Activated CD8-positive, alpha-beta T cell treated with anti-CD3 and anti-CD28 coated beads, Interleukin-2, amount 10 ng/mL, durations not matched to agents 7 days and 5 days (primary cell): ENCODE measurements around the gene PYCARD. TPM values are rescaled to one million over a fixed set of nuclear protein-coding genes. Genes with fewer than 3 reads are reported as not detected.
"Not testable (repeated sequence)": the region's sequence is repeated elsewhere in the genome, so short reads cannot be mapped to it uniquely, and the experiment has no call there.

Experiments
- ATAC-seq: fragments of 150-1000 bp; cut with Tn5 transposase; one replicate; pipeline ENCODE4 v1.10.0; 2021; ENCODE audit warnings: moderate library complexity
- CTCF ChIA-PET: fragments of 350-600 bp; sonication (Branson Sonifier 250); formaldehyde crosslinking; loops from one replicate; lab custom pipeline; 2021; ENCODE audit warnings: antibody characterized with exemption; lab: Charles Lee
- POLR2A ChIA-PET: fragments of 350-600 bp; sonication (Branson Sonifier 250); formaldehyde crosslinking; loops from one replicate; lab custom pipeline; 2021; ENCODE audit warnings: antibody characterized with exemption; lab: Charles Lee
- DNase-seq: peaks from one replicate; pipeline ENCODE4 v3.0.0-alpha.2; 2020
- H3K27ac Mint-ChIP-seq: one replicate; pipeline ENCODE4 v1.8.0; 2021; ENCODE audit warnings: mild to moderate bottlenecking, mixed read lengths
- H3K27me3 Mint-ChIP-seq: one replicate; pipeline ENCODE4 v1.8.0; 2021; ENCODE audit warnings: low read depth, mixed read lengths
- H3K36me3 Mint-ChIP-seq: one replicate; pipeline ENCODE4 v1.8.0; 2021; ENCODE audit warnings: low read depth, mixed read lengths
- H3K4me1 Mint-ChIP-seq: one replicate; pipeline ENCODE4 v1.8.0; 2021; ENCODE audit warnings: low read depth, mixed read lengths
- H3K4me3 Mint-ChIP-seq: one replicate; pipeline ENCODE4 v1.8.0; 2021; ENCODE audit warnings: mild to moderate bottlenecking, mixed read lengths
- H3K9me3 Mint-ChIP-seq: one replicate; pipeline ENCODE4 v1.8.0; 2022; ENCODE audit warnings: mixed read lengths; ENCODE audit not compliant: insufficient read depth
- total RNA-seq, 2 experiments: library from RNA; stranded (reverse); gene quantifications; one replicate each; pipeline ENCODE4 v1.2.3, GENCODE V29; 2021

PYCARD gene
- total RNA-seq, 2 experiments from 2014 or later: 97.7 to 99.5 TPM

DNA sequence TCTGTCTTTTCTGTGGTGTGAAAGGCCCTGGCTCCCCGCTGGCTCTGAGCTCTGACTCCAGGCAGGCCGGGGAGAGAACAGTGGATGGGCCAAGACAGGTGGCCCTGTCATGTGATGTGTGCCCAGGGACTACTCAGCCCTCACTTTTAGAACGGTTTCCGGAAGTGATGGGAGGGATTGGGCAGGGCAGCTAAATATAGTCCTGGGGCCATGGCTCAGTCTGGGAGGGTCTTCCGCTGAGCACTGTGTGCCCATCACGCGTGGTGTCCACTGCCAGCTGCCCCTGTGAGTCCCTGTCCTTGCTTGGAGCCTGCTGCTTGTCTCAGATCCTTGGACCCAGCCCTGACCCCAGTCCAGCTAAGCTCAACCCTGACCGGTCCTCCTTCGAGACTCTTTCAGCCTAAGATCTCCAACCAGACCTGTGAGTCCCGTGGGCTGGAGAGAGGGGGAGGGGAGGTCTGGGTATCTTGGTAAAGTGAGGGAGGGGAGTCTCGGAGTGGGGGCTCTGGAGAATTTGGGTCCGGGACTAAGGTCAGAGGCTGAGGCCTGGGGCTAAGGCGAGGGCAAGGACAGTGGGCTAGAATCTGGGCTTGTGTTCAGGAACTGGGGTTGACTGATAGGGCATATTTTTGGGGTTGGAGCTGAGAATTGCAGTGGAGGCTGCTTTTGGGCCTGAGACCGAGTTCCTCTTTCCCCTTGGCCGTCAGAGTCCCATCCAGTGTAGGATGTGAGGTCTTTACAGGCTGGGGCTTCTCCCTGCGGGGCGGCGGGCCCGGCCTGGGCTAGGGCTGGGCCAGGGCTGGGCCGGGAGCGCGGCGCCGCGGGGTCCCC is 11.5 kb upstream of the PYCARD start, which contains the start of gene TRIM72:
Gene TRIM72 (plus strand): TSS at position 243 of the 831 bp plus-strand sequence. CDS start 620 bp downstream, outside the sequence.
- H3K27ac Mint-ChIP-seq: no peak within 1 kb of the TSS
- peaks cover 31% of the 10 kb centered on the region for H3K4me1 Mint-ChIP-seq
- ATAC-seq (no peak), DNase-seq (no peak)
- H3K9me3 Mint-ChIP-seq: no peaks in the 10 kb centered on the region
- H3K4me3 Mint-ChIP-seq: no peak within 1 kb of the TSS
- peaks cover 49% of the 10 kb centered on the region for H3K27me3 Mint-ChIP-seq
- CTCF ChIA-PET: no interaction called here
- H3K36me3 Mint-ChIP-seq: no peaks in the 10 kb centered on the region
- POLR2A ChIA-PET: interaction anchor here (0.6 to 4.7 kb wide), 4 partner anchors 11 to 35 kb away, joined by 3 to 23 read pairs (median 3); partner anchors contain the start of genes FUS and PYCARD

DNA sequence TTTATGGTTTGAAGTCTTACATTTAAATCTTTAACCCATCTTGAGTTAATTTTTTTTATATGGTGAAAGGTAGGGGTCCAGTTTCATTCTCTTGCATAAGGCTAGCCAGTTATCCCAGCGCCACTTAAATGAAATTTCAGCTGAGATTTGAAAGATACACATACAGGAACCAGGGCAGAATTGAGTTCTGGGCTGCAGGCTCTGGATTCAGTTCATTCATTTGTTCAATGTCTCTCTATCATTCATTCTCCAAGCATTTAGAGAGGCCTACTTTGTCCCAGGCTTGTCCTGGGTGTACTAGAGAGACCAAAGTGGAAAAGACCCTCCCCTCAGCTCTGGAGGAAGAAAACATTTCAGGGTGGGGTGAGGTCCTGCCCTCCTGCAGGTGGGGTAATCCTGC is 10.8 kb upstream of the PYCARD start:
- Mint-ChIP-seq H3K27ac (no peak overlapping the region), H3K4me1 (peaks cover 31% of the 10 kb centered on the region), H3K36me3 (no peaks in the 10 kb centered on the region), H3K4me3 (no peak overlapping the region), H3K27me3 (peaks cover 43% of the 10 kb centered on the region), H3K9me3 (no peaks in the 10 kb centered on the region)
- POLR2A ChIA-PET: interaction anchor here (1.1 to 4.7 kb wide), 2 partner anchors 12 to 34 kb away, joined by 3 to 23 read pairs; partner anchors contain the start of genes FUS and PYCARD
- DNase-seq: no peak
- ATAC-seq: no peak
- CTCF ChIA-PET: interaction anchor here (2.5 kb wide), 1 partner anchor 11 kb away, joined by 11 read pairs; the partner anchor contains the start of gene PYCARD

DNA sequence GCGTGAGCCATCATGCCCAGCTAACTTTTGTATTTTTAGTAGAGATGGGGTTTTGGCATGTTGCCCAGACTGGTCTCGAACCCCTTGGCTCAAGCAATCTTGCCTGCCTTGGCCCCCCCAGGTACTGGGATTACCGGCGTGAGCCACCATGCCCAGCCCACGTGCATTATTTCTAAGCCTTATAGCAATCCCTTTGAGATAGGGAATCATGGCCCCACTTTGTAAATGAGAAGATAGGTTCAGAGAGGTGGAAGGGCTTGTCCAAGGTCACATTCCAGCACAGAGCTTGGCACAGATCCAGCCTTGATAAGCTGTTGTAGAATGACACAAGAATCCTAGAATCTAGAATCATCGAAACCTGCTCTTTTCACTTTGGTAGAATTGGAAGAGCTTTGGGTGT is 4.2 kb upstream of the PYCARD start:
- CTCF ChIA-PET: interaction anchor here (1.1 to 1.6 kb wide), 3 partner anchors 9 to 249 kb away, joined by 4 read pairs; no protein-coding TSS in a partner anchor
- Mint-ChIP-seq H3K27ac (no peak overlapping the region), H3K4me3 (no peak overlapping the region), H3K27me3 (peaks cover 3% of the 10 kb centered on the region), H3K36me3 (no peaks in the 10 kb centered on the region), H3K4me1 (peaks cover 35% of the 10 kb centered on the region), H3K9me3 (no peaks in the 10 kb centered on the region)
- ATAC-seq (no peak), DNase-seq (no peak)
- POLR2A ChIA-PET: no interaction called here

DNA sequence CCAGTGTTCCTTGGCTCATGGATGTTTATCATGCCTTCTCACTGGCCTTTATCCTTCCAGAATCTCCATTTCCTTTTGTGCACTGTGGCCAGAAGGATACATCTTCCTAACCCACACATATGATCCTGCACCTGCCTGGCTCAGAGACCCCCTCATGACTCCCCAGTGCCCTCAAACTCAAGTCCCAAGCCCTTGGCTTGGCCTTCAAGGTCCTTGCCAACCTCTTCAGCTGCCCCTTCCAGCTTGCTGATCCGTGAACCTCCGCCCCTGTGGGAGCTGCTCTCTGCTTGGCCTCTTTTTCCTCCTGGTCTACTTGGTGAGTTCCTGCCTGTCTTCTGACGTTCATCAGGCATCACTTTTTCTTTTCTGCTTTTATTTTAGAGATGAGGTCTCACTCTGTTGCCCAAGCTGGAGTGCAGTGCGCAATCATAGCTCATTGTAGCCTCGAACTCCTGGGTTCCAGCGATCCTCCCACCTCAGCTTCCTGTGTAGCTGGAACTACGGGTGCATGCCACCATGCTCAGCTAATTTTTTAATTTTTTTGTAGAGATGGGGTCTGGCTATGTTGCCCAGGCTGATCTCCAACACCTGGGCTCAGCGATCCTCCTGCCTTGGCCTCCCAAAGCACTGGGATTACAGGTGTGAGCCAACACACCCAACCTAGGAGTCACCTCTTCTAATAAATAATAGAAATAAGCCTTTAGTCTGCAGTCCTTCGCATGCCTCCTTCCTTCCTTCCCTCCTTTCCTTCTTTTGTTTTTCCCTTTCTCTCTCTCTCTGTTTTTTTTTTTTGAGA is 2.5 kb upstream of the PYCARD start:
- DNase-seq (no peak), ATAC-seq (no peak)
- CTCF ChIA-PET: interaction anchor here (0.7 to 4.9 kb wide), 2 partner anchors 238 to 256 kb away, joined by 3 to 42 read pairs; partner anchors contain the start of gene ZNF843
- POLR2A ChIA-PET: no interaction called here
- Mint-ChIP-seq H3K36me3 (peaks cover 11% of the 10 kb centered on the region), H3K27me3 (no peaks in the 10 kb centered on the region), H3K4me3 (no peak overlapping the region), H3K4me1 (peaks cover 43% of the 10 kb centered on the region), H3K27ac (no peak overlapping the region), H3K9me3 (no peaks in the 10 kb centered on the region)

DNA sequence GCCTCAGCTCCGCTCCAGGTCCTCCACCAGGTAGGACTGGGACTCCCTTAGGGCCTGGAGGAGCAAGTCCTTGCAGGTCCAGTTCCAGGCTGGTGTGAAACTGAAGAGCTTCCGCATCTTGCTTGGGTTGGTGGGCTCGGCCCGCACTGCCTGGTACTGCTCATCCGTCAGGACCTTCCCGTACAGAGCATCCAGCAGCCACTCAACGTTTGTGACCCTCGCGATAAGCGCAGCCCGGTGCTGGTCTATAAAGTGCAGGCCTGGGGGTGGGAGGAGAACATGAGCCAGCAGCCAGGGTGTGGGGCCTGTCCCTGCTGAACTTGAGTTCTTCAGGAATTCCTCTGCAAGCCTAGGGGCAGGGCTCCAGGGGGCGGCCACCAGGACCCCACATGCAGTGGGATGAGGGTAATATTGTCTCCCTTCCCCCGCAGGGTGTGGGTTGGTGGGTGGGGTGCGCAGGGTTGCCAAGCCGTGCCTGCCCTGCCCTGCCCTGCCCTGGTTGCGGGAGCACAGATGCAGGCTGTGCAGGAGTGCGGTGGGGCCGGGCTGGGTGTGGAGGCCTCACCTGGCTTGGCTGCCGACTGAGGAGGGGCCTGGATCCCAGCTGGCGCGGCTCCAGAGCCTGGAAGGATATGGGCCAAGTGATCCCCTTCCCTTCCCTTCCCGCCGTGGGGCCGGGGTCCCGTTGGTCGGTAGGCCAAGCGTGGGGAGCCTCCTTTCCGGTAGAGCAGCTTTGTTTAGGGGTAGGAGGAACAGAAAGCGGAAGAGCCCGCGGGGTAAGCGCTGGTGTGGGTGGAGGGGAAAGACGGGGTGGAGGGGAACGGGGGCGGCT is 762 bp downstream of the PYCARD start:
- Mint-ChIP-seq H3K9me3 (no peaks in the 10 kb centered on the region), H3K4me3 (peak overlapping the region; percentile 89), H3K27me3 (no peaks in the 10 kb centered on the region), H3K36me3 (peaks cover 35% of the 10 kb centered on the region), H3K4me1 (peaks cover 67% of the 10 kb centered on the region), H3K27ac (peak overlapping the region; percentile 40)
- ATAC-seq (peak; percentile 64), DNase-seq (peak; percentile 55)
- ChIA-PET POLR2A (interaction anchor here (0.6 to 7.1 kb wide), 14 partner anchors 8 to 671 kb away, joined by 3 to 87 read pairs (median 6); partner anchors contain the start of genes FUS, TRIM72, ZNF267 and ZNF843), CTCF (interaction anchor here (0.8 to 4.9 kb wide), 17 partner anchors 8 to 667 kb away, joined by 3 to 42 read pairs (median 5); partner anchors contain the start of genes ARMC5, PYDC1 and ZNF843)

DNA sequence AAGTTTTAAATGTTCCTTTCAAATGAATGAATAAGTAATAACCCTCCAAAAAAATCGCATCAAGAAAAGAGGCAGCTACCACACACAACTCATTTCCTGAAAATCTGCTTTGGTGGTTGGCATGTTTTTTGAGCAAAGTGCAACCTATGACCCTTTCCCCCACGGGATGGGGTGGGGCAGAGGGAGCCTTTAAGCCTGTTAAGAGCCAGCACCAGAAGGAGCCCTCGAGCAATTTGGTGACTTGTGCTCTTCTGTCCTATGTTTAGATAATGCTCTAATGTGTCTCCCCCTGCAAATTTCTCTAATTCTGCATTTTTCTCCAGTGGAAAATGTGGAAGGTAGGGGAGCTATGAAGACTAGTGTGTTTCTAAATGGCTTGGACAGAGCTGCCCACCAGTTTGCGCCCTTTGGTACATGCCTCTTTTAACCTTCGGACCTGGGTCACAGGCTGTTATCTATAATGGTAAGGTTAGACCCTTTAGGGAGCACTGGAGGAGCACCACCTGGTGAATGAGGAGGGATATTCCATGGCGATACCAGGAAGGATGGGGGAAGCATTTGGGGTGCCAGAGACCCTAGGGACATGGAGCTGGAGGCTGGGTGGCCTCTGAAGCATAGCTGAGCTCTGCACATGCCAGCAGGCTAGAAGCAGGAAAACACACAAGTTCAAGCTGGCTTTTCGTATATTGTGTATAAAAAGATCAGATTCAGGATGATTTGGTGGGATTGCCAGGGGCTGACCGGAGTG is 1.6 kb downstream of the PYCARD start:
- H3K36me3 Mint-ChIP-seq: peaks cover 43% of the 10 kb centered on the region
- H3K4me3 Mint-ChIP-seq: peak overlapping the region; percentile 89
- peak; percentile 81 for DNase-seq
- H3K9me3 Mint-ChIP-seq: no peaks in the 10 kb centered on the region
- peak overlapping the region; percentile 40 for H3K27ac Mint-ChIP-seq
- CTCF ChIA-PET: interaction anchor here (0.6 to 4.9 kb wide), 21 partner anchors 9 to 668 kb away, joined by 3 to 42 read pairs (median 4); partner anchors contain the start of genes ARMC5, PYDC1 and ZNF843
- H3K4me1 Mint-ChIP-seq: peaks cover 75% of the 10 kb centered on the region
- POLR2A ChIA-PET: interaction anchor here (0.6 to 7.1 kb wide), 12 partner anchors 9 to 242 kb away, joined by 3 to 87 read pairs (median 7); partner anchors contain the start of genes FUS, TRIM72 and ZNF843
- ATAC-seq: peak; percentile 32
- no peaks in the 10 kb centered on the region for H3K27me3 Mint-ChIP-seq

DNA sequence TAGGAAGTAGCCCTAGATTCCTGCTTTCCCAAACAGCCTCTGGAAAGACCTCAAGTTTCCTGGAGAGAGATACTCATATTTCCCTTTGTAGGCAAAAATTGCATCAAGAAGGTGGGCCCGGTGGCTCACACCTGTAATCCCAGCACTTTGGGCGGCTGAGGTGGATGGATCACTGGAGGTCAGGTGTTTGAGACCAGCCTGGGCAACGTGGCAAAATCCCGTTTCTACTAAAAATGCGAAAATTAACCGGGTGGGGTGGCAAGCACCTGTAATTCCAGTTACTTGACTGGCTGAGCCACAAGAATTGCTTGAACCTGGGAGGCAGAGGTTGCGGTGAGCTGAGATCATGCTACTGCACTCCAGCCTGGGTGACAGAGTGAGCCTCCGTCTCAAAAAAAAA is 2.4 kb downstream of the PYCARD start:
- POLR2A ChIA-PET: interaction anchor here (1.5 to 7.1 kb wide), 4 partner anchors 13 to 58 kb away, joined by 5 to 87 read pairs (median 28); partner anchors contain the start of genes FUS and TRIM72
- not testable (repeated sequence) for H3K9me3 Mint-ChIP-seq, H3K27me3 Mint-ChIP-seq, DNase-seq, ATAC-seq
- Mint-ChIP-seq H3K4me3 (peak overlapping the region; percentile 16), H3K36me3 (peaks cover 49% of the 10 kb centered on the region), H3K27ac (peak overlapping the region; percentile 40), H3K4me1 (peaks cover 77% of the 10 kb centered on the region)
- CTCF ChIA-PET: interaction anchor here (0.6 to 4.9 kb wide), 10 partner anchors 10 to 260 kb away, joined by 3 to 42 read pairs (median 5); partner anchors contain the start of genes ARMC5, PYDC1 and ZNF843

DNA sequence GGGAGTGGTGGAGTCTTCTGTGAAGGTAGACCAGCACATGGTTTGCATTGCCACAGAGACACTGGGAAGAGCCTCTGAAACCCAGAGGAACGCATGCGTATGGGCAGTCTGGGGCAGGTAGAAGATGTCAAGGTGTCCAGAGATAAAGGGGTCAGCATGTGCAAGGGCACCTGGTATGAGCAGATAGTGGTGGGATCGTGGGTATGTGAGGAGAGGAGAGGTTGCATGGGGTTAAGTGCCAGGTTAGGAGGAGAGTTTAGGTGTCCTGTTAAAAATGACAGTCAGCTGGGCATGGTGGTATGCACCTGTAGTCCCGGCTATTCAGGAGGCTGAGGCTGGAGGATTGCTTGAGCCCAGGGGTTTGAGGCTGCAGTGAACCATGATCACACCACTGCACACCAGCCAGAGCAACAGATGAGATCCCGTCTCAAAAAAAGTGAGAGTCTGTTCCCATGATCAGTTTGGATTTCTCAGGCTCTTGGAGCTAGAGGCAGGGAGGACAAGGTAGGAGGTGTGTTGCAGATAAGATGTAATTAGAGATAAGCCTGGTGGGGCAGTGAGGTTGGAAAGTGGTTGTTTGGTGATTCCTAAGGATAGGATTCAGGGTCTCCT is 3.0 kb downstream of the PYCARD start:
- Mint-ChIP-seq H3K4me1 (peaks cover 77% of the 10 kb centered on the region), H3K27me3 (no peaks in the 10 kb centered on the region), H3K36me3 (peaks cover 54% of the 10 kb centered on the region), H3K9me3 (no peaks in the 10 kb centered on the region), H3K4me3 (peak overlapping the region; percentile 16), H3K27ac (peak overlapping the region; percentile 40)
- DNase-seq (no peak), ATAC-seq (no peak)
- ChIA-PET CTCF (interaction anchor here (1.3 to 4.4 kb wide), 3 partner anchors 134 to 244 kb away, joined by 4 to 35 read pairs (median 4); no protein-coding TSS in a partner anchor), POLR2A (interaction anchor here (5.3 to 7.1 kb wide), 2 partner anchors 13 to 18 kb away, joined by 34 to 87 read pairs; partner anchors contain the start of gene FUS)

DNA sequence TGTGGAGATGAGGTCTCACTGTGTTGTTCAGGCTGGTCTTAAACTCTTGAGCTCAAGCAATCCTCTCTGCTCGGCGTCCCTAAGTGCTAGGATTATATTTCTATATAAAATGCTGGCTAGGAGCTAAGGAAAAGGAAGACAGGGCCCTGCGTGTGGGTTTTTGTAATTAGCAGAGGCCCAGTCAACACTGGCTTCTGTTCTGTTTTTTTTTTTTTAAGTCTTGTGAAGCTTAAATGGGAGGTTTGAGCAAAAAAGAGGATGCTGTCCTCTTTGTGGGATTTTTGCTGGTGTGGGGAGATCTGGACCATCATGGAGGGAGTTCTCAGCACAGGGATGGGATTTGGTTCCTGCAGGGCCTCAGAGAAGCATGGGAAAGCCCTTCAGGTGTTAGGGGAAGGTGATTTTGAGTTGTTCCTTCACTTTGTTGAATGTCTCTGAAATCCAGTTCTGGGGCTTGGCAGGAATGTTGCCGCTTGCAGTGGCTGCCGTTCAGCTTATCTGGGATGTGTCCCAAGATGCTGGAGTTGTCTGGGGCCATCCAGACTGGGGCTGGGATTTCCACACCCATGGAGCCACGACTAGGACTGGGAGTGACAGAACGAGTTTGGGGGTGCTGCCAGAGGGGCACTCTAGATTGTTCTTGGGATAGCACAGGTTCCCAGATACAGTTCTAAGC is 4.2 kb downstream of the PYCARD start:
- peaks cover 78% of the 10 kb centered on the region for H3K4me1 Mint-ChIP-seq
- ChIA-PET POLR2A (interaction anchor here (0.6 to 7.1 kb wide), 5 partner anchors 9 to 260 kb away, joined by 3 to 87 read pairs (median 4); partner anchors contain the start of gene FUS), CTCF (interaction anchor here (0.9 to 1.7 kb wide), 4 partner anchors 9 to 245 kb away, joined by 4 read pairs; no protein-coding TSS in a partner anchor)
- ATAC-seq (no peak), DNase-seq (no peak)
- H3K9me3 Mint-ChIP-seq: no peaks in the 10 kb centered on the region
- H3K27me3 Mint-ChIP-seq: no peaks in the 10 kb centered on the region
- H3K36me3 Mint-ChIP-seq: peaks cover 63% of the 10 kb centered on the region
- no peak overlapping the region for H3K4me3 Mint-ChIP-seq
- peak overlapping the region; percentile 40 for H3K27ac Mint-ChIP-seq
